Thyroid gland (tissue), 4 donors: ENCODE results near the gene PAK1. TPM values are rescaled to one million over a fixed set of nuclear protein-coding genes. Genes with fewer than 3 reads are reported as not detected.

Source experiments
- DNase-seq, 2 donors: peaks; one replicate each; pipeline ENCODE4 v3.0.0-alpha.2; 2019
- H3K27ac ChIP-seq, 3 donors: fragments of 200-600 bp; sonication (generic); 1 replicate in 2 of 3; 2 replicates in 1 of 3; pipeline ENCODE4 v1.5.1; 2016 to 2019; ENCODE audit warnings: mild to moderate bottlenecking in 1 of 3, moderate library complexity in 1 of 3
- H3K27me3 ChIP-seq: fragments of 200-600 bp; sonication (generic); one replicate; pipeline ENCODE4 v1.5.1; 2019
- H3K36me3 ChIP-seq, 2 donors: fragments of 200-600 bp; sonication (generic); one replicate each; pipeline ENCODE4 v1.5.1; 2016 to 2019
- H3K4me1 ChIP-seq, 2 donors: fragments of 200-600 bp; sonication (generic); one replicate each; pipeline ENCODE4 v1.5.1; 2017 to 2019
- H3K4me3 ChIP-seq, 3 donors: fragments of 200-600 bp; sonication (generic); replicated peaks in 1 of 3; 1 replicate in 2 of 3; 2 replicates in 1 of 3; pipeline ENCODE4 v1.5.1; 2016; ENCODE audit warnings: mild to moderate bottlenecking in 1 of 3
- H3K9me3 ChIP-seq: fragments of 200-600 bp; sonication (generic); one replicate; pipeline ENCODE4 v1.5.1; 2017
- CTCF ChIP-seq, 6 experiments: fragments of 200-600 bp in 3 of 6; fragments of 450-650 bp in 3 of 6; sonication (generic) in 3 of 6; IDR thresholded peaks; one replicate each; pipeline ENCODE4 v1.5.1; 2016 to 2019; ENCODE audit warnings: antibody characterized with exemption in 6 of 6, mild to moderate bottlenecking in 2 of 6, inconsistent platforms in 1 of 6, moderate library complexity in 1 of 6
- POLR2A ChIP-seq, 2 donors: fragments of 450-650 bp; IDR thresholded peaks; one replicate each; pipeline ENCODE4 v1.6.1; 2017; ENCODE audit warnings: antibody characterized with exemption in 2 of 2, mild to moderate bottlenecking in 2 of 2, moderate library complexity in 1 of 2
- WGBS, 2 donors: methylation state at CpG; one replicate each; pipeline ENCODE4 v1.1.5; 2017; 5-methylcytosine and 5-hydroxymethylcytosine counted together
- intact Hi-C: fragments of 100-400 bp; cut with DNase I; formaldehyde crosslinking; loops from one replicate; pipeline ENCODE4 v1.15.1; 2023
- total RNA-seq, 4 donors: library from RNA; depleted of rRNA; stranded (reverse); fragments of >200 nt; gene quantifications; one replicate each; pipeline ENCODE4 v1.2.3, GENCODE V29; 2016

PAK1 gene
- total RNA-seq, 4 donors from 2014 or later = 47.0 to 110 (median 84.0) TPM

GRCh38 chr11:77424644-77425043, 49.2 kb downstream of the PAK1 start:
- Histone ChIP-seq H3K4me3 (no peak overlapping the region), H3K27me3 (no peaks in the 10 kb centered on the region), H3K4me1 (no peaks in the 10 kb centered on the region), H3K36me3 (no peaks in the 10 kb centered on the region), H3K27ac (no peak overlapping the region), H3K9me3 (no peaks in the 10 kb centered on the region)
- TF ChIP-seq CTCF (IDR thresholded peaks at IDR 0.05) = no peak
- intact Hi-C loops = no loop called here
- 80 to 83% methylated on average over 3 of the region's 3 CpGs for WGBS, 2 donors
- no peak for DNase-seq

- intact Hi-C loops = no loop called here
- H3K36me3 ChIP-seq = no peaks in the 10 kb centered on the region
- no peaks in the 10 kb centered on the region for H3K9me3 ChIP-seq
- DNase-seq = no peak
- no peak overlapping the region for H3K27ac ChIP-seq
- no peaks in the 10 kb centered on the region for H3K27me3 ChIP-seq
- TF ChIP-seq CTCF (IDR thresholded peaks at IDR 0.05) = no peak
- no peak for TF ChIP-seq POLR2A (IDR thresholded peaks at IDR 0.05)
- H3K4me1 ChIP-seq = no peaks in the 10 kb centered on the region
- H3K4me3 ChIP-seq = no peak overlapping the region
These were observed 50.3 kb downstream of the PAK1 start for GRCh38 chr11:77423624-77424023.

GRCh38 chr11:77422687-77423086, 51.2 kb downstream of the PAK1 start:
- DNase-seq = no peak
- no peak for TF ChIP-seq CTCF (IDR thresholded peaks at IDR 0.05)
- no peak for TF ChIP-seq POLR2A (IDR thresholded peaks at IDR 0.05)
- intact Hi-C loops = no loop called here
- Histone ChIP-seq H3K27me3 (no peaks in the 10 kb centered on the region), H3K27ac (no peak overlapping the region), H3K36me3 (no peaks in the 10 kb centered on the region), H3K9me3 (no peaks in the 10 kb centered on the region), H3K4me3 (no peak overlapping the region), H3K4me1 (no peaks in the 10 kb centered on the region)
- WGBS, 2 donors = 90 to 95% methylated on average over 1 of the region's 1 CpG

GRCh38 chr11:77421041-77421723, 52.7 kb downstream of the PAK1 start:
- TF ChIP-seq POLR2A (IDR thresholded peaks at IDR 0.05) (no peak), CTCF (IDR thresholded peaks at IDR 0.05) (no peak)
- H3K27ac ChIP-seq = no peak overlapping the region
- no peaks in the 10 kb centered on the region for H3K27me3 ChIP-seq
- H3K36me3 ChIP-seq = no peaks in the 10 kb centered on the region
- intact Hi-C loops = no loop called here
- no peak overlapping the region for H3K4me3 ChIP-seq
- no peaks in the 10 kb centered on the region for H3K4me1 ChIP-seq
- WGBS, 2 donors = 91% methylated on average over 2 of the region's 2 CpGs
- no peak for DNase-seq
- H3K9me3 ChIP-seq = no peaks in the 10 kb centered on the region

GRCh38 chr11:77418971-77419597, 54.8 kb downstream of the PAK1 start:
- no peaks in the 10 kb centered on the region for H3K36me3 ChIP-seq
- intact Hi-C loops = no loop called here
- DNase-seq = no peak
- TF ChIP-seq CTCF (IDR thresholded peaks at IDR 0.05) (no peak), POLR2A (IDR thresholded peaks at IDR 0.05) (no peak)
- no peaks in the 10 kb centered on the region for H3K9me3 ChIP-seq
- H3K27me3 ChIP-seq = no peaks in the 10 kb centered on the region
- WGBS, 2 donors = 83 to 90% methylated on average over 3 of the region's 3 CpGs
- no peak overlapping the region for H3K27ac ChIP-seq
- H3K4me3 ChIP-seq = no peak overlapping the region
- no peaks in the 10 kb centered on the region for H3K4me1 ChIP-seq
